GM12892 (cell line): Measurements from ENCODE around the gene COL20A1.

Experiments used
- POLR2A ChIP-seq: IDR thresholded peaks from 2 replicates; pipeline ENCODE4 v1.6.1; 2011; ENCODE audit warnings: low read depth, low read length, control low read depth
- TAF1 ChIP-seq: IDR thresholded peaks from 2 replicates; pipeline ENCODE4 v1.6.1; 2011; ENCODE audit warnings: low read depth, mild to moderate bottlenecking, control low read depth, low read length, borderline replicate concordance

- TF ChIP-seq POLR2A (no peak), TAF1 (no peak)
Observed at GRCh38 chr20:63365601-63366389, 72.8 kb downstream of the COL20A1 start.
